Activated T-helper 1 cell treated with anti-CD3 and anti-CD28 coated beads, Interleukin-2, amount 50 U/mL, for 16 hours (primary cell): ENCODE measurements around the gene BNC2.
"Not testable (repeated sequence)": the region's sequence is repeated elsewhere in the genome, so short reads cannot be mapped to it uniquely, and the experiment has no call there.

ENCODE experiments used
- DNase-seq, 2 donors: peaks; one replicate each; pipeline ENCODE4 v3.0.0-alpha.2; 2020; ENCODE audit warnings: low read depth in 1 of 2, low spot score in 1 of 2

The BNC2 gene, protein sequence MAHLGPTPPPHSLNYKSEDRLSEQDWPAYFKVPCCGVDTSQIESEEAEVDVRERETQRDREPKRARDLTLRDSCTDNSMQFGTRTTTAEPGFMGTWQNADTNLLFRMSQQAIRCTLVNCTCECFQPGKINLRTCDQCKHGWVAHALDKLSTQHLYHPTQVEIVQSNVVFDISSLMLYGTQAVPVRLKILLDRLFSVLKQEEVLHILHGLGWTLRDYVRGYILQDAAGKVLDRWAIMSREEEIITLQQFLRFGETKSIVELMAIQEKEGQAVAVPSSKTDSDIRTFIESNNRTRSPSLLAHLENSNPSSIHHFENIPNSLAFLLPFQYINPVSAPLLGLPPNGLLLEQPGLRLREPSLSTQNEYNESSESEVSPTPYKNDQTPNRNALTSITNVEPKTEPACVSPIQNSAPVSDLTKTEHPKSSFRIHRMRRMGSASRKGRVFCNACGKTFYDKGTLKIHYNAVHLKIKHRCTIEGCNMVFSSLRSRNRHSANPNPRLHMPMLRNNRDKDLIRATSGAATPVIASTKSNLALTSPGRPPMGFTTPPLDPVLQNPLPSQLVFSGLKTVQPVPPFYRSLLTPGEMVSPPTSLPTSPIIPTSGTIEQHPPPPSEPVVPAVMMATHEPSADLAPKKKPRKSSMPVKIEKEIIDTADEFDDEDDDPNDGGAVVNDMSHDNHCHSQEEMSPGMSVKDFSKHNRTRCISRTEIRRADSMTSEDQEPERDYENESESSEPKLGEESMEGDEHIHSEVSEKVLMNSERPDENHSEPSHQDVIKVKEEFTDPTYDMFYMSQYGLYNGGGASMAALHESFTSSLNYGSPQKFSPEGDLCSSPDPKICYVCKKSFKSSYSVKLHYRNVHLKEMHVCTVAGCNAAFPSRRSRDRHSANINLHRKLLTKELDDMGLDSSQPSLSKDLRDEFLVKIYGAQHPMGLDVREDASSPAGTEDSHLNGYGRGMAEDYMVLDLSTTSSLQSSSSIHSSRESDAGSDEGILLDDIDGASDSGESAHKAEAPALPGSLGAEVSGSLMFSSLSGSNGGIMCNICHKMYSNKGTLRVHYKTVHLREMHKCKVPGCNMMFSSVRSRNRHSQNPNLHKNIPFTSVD

DNA sequence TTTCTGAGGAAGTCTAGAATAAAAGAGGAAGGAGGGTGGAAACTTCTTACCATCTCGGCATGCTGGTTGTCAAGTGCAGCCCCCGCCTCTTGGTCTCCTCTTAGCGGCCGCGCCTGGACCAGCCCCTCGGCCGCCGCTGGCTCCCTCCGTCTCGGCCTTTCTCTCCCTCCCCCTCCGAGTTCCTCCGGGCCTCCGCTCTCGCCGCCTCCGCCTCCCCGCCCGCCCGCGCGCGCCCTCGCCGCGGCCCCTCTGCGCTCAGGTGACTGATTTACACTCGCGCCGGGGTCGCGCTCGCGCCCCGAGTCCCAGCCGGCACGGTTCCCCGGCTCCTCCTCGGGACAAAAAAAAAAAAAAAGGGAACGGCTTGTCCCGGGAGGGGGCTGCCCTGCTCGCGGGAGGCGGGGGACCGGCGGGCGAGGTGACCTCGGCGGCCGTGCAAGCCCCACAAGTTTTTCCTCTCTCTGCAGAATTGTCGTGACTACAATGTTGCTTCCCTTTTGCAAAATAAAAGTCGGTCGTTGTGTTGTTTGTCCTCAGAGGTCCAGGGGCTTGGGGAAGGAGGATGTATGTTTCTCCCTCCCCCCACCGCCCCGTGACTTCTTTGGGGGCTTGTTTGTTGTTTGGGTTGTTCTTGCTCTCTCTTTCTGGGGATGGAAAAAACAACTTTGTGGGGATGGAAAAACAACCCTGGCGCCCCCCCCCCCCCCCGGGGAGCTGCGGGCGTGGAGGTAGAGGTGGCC lies at the start of gene BNC2:
Gene BNC2, minus strand, starts transcription at position 75 of the 740 bp plus-strand sequence. Its CDS starts 22 bp downstream, at position 53.
- no peak for DNase-seq

- no peak for DNase-seq
Observed at GRCh38 chr9:16918920-16919319, 48.5 kb upstream of the BNC2 start.

GRCh38 chr9:16915126-16915831 lies 44.8 kb upstream of the BNC2 start:
- no peak for DNase-seq

DNA sequence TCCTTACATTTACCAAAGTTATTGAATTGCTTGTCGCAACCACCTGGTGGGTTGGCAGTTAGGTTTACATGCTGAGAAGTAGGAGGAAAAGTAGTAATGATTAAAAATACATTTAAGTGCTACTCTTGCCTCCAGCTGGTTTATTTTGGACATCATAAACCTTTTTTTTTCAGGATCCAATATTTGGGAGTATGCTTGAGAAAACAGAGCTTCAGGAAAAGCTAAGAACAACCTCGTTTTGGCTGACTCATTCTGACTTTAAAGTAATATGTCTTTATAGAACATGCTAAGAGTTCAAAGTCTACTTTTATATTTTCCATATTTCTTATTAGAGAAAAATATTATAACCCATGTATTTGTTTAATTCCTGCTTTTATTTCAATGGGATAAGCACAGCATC lies 41.7 kb upstream of the BNC2 start:
- no peak for DNase-seq

DNA sequence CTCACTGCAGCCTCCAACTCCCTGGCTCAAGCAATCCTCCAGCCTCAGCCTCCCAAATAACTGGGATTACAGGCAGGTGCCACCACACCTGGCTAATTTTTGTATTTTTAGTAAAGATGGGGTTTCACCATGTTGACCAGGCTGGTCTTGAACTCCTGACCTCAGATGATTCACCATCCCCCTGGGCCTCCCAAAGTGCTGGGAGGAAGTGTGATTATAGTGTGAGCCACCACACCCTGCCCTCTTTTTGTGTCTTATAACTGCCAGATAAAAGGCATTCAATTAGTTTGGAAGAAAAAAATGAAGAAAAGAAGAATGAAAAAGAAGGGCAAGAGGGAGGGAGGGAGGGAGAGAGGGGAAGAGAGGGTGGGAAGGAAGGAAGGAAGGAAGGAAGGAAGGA lies 37.7 kb upstream of the BNC2 start:
- DNase-seq: not testable (repeated sequence)

- no peak for DNase-seq
Observed at GRCh38 chr9:16904655-16905054, 34.2 kb upstream of the BNC2 start.

- no peak for DNase-seq
Observed at GRCh38 chr9:16901590-16901989, 31.1 kb upstream of the BNC2 start.

DNA sequence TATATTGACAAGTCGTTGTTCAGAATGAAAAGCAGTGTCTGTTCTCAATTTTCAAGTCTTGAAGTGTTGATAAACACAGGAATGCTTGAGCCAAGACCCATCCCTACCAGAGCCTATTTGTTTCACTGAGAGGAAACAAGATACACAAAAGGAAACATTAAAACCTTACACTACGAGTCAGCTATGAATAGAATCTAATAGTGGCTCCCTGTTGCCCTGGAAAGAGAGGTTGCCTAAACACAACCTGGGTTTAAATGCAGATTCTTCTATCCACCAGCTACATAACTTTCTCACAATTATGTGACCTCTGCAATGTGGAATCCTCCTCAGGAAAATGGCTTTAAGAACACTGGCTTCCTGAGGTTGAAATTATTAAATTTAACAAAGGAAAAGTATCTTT lies 29.1 kb upstream of the BNC2 start:
- no peak for DNase-seq

DNA sequence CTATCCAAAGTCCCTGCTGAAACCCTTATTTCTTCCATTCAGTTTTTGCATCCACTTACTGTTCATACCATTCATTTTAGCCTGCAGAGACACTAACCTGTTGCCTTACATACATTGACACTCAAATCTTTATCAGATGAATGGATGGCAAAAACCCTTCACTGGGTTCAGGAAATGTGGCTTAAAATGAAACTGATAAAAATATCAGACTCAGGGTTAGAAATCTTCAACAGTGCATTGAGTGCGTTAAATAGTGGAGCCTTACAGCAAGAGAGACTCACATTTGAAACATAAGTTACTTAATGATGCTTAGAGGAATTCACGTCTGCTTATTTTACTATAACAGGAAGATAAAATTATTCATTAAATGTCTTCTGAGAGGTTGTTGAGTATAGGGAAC lies 28.0 kb upstream of the BNC2 start:
- DNase-seq: no peak

- DNase-seq: no peak
Observed at GRCh38 chr9:16888594-16888993, 18.1 kb upstream of the BNC2 start.

- DNase-seq: no peak
Observed at GRCh38 chr9:16885931-16886330, 15.5 kb upstream of the BNC2 start.

GRCh38 chr9:16884952-16885513 lies 14.6 kb upstream of the BNC2 start:
- no peak for DNase-seq

DNA sequence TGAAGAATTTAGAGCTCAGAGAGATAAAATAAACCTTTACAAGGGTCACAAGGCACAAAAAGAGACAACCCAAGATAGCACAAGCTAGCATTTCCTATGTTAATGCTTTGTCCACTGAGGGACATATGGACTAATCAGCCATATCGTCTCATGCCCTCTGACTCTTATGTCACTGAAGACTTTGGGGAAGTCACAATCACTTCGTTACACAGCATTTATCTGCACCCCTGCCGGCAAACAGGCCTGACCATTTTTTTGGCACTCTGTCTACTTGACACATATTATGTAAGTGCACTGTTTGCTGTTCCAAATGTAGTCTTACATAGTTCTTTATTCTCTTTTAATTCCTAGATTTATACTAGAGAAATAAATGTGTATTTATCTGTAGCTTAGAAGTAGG lies 13.9 kb upstream of the BNC2 start:
- no peak for DNase-seq

GRCh38 chr9:16883586-16883985 lies 13.1 kb upstream of the BNC2 start:
- no peak for DNase-seq

- not testable (repeated sequence) for DNase-seq
Observed at GRCh38 chr9:16882440-16882839, 12.0 kb upstream of the BNC2 start.

- DNase-seq: no peak
Observed at GRCh38 chr9:16879416-16879815, 8.9 kb upstream of the BNC2 start.

DNA sequence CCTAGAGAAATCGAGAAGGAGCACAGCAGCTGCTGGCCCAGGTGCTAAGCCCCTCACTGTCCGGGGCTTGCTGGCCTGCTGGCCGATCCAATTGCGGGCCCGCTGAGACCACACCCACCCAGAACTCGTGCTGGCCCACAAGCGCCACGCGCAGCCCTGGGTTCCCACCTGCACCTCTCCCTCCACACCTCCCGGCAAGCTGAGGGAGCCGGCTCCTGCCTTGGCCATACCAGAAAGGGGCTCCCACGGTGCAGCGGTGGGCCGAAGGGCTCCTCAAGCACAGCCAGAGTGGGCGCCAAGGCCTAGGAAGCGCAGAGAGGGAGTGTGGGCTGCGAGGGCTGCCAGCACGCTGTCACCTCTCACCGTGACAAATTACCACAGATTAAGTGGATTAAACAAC lies 6.8 kb upstream of the BNC2 start:
- DNase-seq: no peak

- DNase-seq: no peak
Observed at GRCh38 chr9:16873126-16873802, 2.8 kb upstream of the BNC2 start.

DNA sequence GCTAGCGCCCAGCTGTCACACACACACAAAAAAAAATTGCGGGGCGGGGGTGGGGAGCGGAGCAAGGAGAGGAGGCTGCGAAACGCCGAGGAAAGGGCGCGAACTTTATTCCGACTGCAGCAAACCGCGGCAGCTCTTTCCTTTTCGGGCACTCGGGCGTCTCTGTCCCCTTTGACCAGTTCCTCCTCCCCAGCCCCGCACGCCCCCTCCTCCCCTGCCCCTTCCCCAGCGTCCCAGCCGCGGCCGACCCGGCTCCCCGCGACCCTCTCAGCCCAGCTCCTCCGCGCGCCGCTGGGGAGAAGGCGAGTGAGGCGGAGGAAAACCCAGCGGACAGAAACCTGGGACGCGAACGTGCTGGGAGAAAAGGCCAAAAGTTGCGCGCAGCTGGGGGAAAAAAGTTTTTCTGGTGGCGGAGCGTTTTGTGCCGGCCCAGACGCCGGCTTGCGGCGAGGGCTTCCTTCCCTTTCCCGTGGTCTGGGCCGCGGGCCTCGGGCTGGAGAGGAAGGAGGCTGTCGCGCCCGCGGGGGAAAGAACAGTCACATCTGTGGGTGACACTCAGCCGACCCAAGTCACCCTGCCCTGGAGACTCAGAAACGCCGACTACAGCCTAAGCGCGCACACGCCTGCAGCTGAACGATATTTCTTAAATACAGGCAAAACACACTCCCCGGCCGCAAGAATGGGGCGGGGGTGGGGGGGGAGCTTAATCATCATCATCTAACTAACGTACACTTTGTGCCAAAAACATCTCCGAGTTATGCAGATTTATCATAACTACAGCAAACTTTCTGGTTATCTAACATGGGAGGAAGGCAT lies 1.1 kb upstream of the BNC2 start:
- no peak for DNase-seq
